Spleen (tissue), 11 donors: ENCODE data around the gene SAMD14. TPM values are rescaled to one million over a fixed set of nuclear protein-coding genes. Genes with fewer than 3 reads are reported as not detected.

Experiments used
- DNase-seq: peaks from one replicate; pipeline ENCODE4 v3.0.0-alpha.2; 2020
- H3K27ac ChIP-seq, 8 donors: fragments of 200-600 bp; sonication (generic) in 7 of 8; 1 replicate in 4 of 8; 2 replicates in 4 of 8; pipeline versions ENCODE4 v1.5.0 to v1.8.0; 2016 to 2021; ENCODE audit warnings: inconsistent platforms in 4 of 8, mild to moderate bottlenecking in 4 of 8, moderate library complexity in 1 of 8
- H3K27me3 ChIP-seq, 7 donors: fragments of 200-600 bp; sonication (generic) in 6 of 7; replicated peaks in 1 of 7; 1 replicate in 4 of 7; 2 replicates in 3 of 7; pipeline versions ENCODE4 v1.5.0 to v1.8.0; 2016 to 2021; ENCODE audit warnings: inconsistent platforms in 3 of 7, mild to moderate bottlenecking in 1 of 7
- H3K36me3 ChIP-seq, 6 donors: fragments of 200-600 bp; sonication (generic) in 5 of 6; 1 replicate in 4 of 6; 2 replicates in 2 of 6; pipeline versions ENCODE4 v1.5.0 to v1.8.0; 2016 to 2021; ENCODE audit warnings: inconsistent platforms in 2 of 6
- H3K4me1 ChIP-seq, 6 donors: fragments of 200-600 bp; sonication (generic) in 5 of 6; 1 replicate in 3 of 6; 2 replicates in 3 of 6; pipeline versions ENCODE4 v1.5.0 to v1.8.0; 2016 to 2021; ENCODE audit warnings: inconsistent platforms in 3 of 6
- H3K4me3 ChIP-seq, 8 donors: fragments of 200-600 bp; sonication (generic) in 7 of 8; 1 replicate in 4 of 8; 2 replicates in 4 of 8; pipeline versions ENCODE4 v1.5.0 to v1.8.0; 2016 to 2021; ENCODE audit warnings: inconsistent platforms in 4 of 8, mild to moderate bottlenecking in 4 of 8, moderate library complexity in 2 of 8
- H3K9me3 ChIP-seq, 8 donors: fragments of 200-600 bp; sonication (generic) in 7 of 8; 1 replicate in 4 of 8; 2 replicates in 4 of 8; pipeline versions ENCODE4 v1.5.0 to v1.8.0; 2016 to 2021; ENCODE audit warnings: inconsistent platforms in 4 of 8
- POLR2A ChIP-seq, 3 donors: fragments of 450-650 bp; IDR thresholded peaks; one replicate each; pipeline ENCODE4 v1.5.1; 2017; ENCODE audit warnings: antibody characterized with exemption in 3 of 3, mild to moderate bottlenecking in 1 of 3
- POLR2AphosphoS5 ChIP-seq, 3 donors: sonication (generic); formaldehyde crosslinking; IDR thresholded peaks; one replicate each; pipeline ENCODE4 v1.5.1; 2017; ENCODE audit warnings: antibody characterized with exemption in 3 of 3
- WGBS, 5 donors: extraction: QIAGEN DNeasy Blood & Tissue Kit in 3 of 5; methylation state at CpG; one replicate each; pipeline versions ENCODE4 v1.1.5 to v1.1.7; 2013 to 2018; 5-methylcytosine and 5-hydroxymethylcytosine counted together
- intact Hi-C: fragments of 100-400 bp; cut with DNase I; formaldehyde crosslinking; loops from one replicate; pipeline ENCODE4 v1.15.0; 2023; ENCODE audit warnings: low total_unique reads
- polyA plus RNA-seq, 3 donors: library from polyadenylated mRNA; stranded (reverse); fragments of 200-250 nt; gene quantifications; one replicate each; pipeline ENCODE4 v1.2.1, GENCODE V29; 2013
- total RNA-seq, 7 donors: library from RNA; depleted of rRNA in 3 of 7; stranded (reverse); fragments of >200 nt in 3 of 7; fragmentation: NEBNext Ultra II Directional in 4 of 7; extraction: Animal tissue kit (Norgen Biotek cat#: 25700) in 4 of 7; gene quantifications; one replicate each; pipeline versions ENCODE4 v1.1.0 to v1.2.1, GENCODE V29; 2016 to 2021
- TF ChIP-seq, protein P1 (sequence below), 11 experiments: fragments of 200-600 bp in 7 of 11; fragments of 450-650 bp in 4 of 11; sonication (generic) in 4 of 11; IDR thresholded peaks in 8 of 11; conservative IDR thresholded peaks in 3 of 11; 1 replicate in 7 of 11; 2 replicates in 4 of 11; pipeline versions ENCODE4 v1.4.0 to v1.8.0; 2016 to 2021; ENCODE audit warnings: antibody characterized with exemption in 11 of 11, inconsistent platforms in 4 of 11, mild to moderate bottlenecking in 1 of 11
- donor health status: healthy with polysubstance abuse.
- donor health status: DM: no; HTN: no; CAD: no; lungs with moderate emphysema.
- donor health status: DM: no; HTN: no; CAD: no.
- donor health status: Bipolar disorder and iron deficiency.
- donor health status: healthy.
- donor health status: DM: no; HTN: no; CAD: no.
- donor health status: DM: yes; HTN: yes; CAD: no.

The SAMD14 gene
- total and polyA plus RNA-seq, 10 donors = 1.1 to 7.5 (median 2.1) TPM

DNA sequence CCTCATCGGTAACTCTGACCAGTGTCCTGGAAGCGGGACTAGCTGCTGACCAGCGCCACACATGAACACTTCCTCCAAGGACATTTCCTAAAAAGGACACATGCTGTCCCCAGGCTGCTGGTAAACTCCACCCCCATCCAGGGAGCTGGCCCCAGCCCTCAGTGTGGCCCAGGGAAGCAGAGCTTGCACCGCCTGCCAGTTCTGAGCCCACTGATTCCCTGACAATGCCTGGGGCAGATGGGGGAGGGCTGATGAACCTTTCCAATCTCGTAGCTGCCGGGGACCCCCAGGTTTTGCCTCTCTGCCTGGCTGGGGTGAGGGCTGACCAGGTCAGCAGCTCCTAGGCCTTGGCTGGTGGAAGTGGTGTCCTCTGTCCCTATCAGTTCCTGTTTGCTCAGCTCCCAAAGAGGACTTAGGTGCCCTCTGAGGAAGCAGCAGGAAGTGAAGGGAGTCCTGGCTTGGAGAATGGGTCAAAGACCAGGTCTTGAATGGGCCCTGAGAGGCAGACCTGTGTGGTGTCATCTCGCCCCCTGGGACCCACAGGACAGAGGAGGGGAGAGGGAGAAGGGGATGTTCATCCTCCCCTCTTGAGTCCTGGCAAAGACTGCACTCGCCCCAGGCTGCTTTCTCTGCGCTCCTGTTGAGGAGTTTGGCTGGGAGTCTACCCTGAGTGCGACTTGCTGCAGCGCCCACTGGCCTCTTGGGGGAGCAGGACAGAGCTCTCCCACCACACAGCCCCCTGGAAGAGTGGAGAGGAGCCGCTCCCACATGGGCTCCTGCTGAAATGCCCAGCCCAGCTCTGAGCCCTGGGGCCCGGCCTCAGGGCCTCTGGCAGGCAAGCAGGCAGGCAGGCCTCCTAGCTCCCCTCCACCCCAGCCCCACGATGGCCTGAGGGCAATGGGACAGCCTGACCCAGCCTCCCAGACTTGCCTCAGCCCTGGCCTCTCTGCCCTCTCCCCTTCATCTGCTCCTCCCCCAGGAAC lies 18.0 kb downstream of the SAMD14 start:
- no peak for DNase-seq
- peaks cover 0 to 32% (median 7%) of the 10 kb centered on the region in 7 donors for H3K27me3 ChIP-seq
- H3K4me1 ChIP-seq = peaks cover 3 to 50% (median 24%) of the 10 kb centered on the region in 6 donors
- H3K4me3 ChIP-seq = no peak overlapping the region
- H3K27ac ChIP-seq = peak overlapping the region; percentile 48 to 86 (median 77)
- 54 to 75% (median 69%) methylated on average over 8 to 14 of the region's 14 CpGs for WGBS, 5 donors
- TF ChIP-seq POLR2A (IDR thresholded peaks at IDR 0.05) (no peak), POLR2AphosphoS5 (IDR thresholded peaks at IDR 0.05) (peak; percentile 47 to 74 (median 66))
- TF ChIP-seq, protein P1, sequence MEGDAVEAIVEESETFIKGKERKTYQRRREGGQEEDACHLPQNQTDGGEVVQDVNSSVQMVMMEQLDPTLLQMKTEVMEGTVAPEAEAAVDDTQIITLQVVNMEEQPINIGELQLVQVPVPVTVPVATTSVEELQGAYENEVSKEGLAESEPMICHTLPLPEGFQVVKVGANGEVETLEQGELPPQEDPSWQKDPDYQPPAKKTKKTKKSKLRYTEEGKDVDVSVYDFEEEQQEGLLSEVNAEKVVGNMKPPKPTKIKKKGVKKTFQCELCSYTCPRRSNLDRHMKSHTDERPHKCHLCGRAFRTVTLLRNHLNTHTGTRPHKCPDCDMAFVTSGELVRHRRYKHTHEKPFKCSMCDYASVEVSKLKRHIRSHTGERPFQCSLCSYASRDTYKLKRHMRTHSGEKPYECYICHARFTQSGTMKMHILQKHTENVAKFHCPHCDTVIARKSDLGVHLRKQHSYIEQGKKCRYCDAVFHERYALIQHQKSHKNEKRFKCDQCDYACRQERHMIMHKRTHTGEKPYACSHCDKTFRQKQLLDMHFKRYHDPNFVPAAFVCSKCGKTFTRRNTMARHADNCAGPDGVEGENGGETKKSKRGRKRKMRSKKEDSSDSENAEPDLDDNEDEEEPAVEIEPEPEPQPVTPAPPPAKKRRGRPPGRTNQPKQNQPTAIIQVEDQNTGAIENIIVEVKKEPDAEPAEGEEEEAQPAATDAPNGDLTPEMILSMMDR (IDR thresholded peaks at IDR 0.05 in 8 of 11, conservative IDR thresholded peaks at IDR 0.05 in 3 of 11) = no peak
- intact Hi-C loops = loop anchor here (10.0 kb wide), 1 partner anchor 183 kb away; no protein-coding TSS in a partner anchor
- peaks cover 0 to 43% (median 30%) of the 10 kb centered on the region in 6 donors for H3K36me3 ChIP-seq
- no peaks in the 10 kb centered on the region for H3K9me3 ChIP-seq

DNA sequence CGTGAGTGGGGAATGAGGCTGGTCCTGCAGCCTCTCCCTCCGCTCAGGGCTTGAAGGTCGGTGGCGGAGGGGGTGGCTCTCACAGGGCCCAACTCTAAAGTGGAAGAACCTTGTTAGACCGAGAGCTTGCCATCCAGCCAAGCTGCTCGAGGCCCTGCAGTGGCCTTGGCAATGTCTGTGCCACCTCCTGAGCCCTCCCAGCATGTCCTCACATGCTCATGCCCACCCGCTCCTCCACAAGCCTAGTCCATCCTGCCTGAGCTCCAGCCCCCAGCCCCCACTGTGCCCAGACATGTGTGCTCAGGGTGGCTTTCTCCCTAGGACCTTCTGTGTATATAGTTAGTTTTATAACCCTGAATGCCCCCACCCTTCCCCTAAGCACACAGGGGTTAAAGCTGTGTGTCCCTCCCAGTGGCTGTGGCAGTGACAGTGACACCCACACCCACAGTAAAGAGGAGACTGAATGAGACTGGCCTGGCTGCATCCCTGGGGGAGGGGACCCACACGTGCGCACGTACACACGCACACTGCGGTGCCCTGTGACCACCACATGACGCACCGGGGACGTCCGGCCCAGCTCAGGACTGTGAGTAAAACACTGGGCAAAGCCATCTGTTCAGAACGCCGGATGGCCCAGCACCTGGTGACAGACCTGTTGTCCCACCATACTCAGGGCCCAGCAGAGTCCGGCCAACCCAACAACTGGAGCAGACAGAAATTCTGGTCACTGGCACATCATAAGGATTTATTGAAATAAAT lies 19.2 kb downstream of the SAMD14 start:
- 78 to 89% (median 83%) methylated on average over 17 to 19 of the region's 19 CpGs for WGBS, 5 donors
- no peak for DNase-seq
- Histone ChIP-seq H3K4me1 (peaks cover 3 to 41% (median 21%) of the 10 kb centered on the region in 6 donors), H3K27me3 (peaks cover 0 to 20% (median 4%) of the 10 kb centered on the region in 7 donors), H3K9me3 (no peaks in the 10 kb centered on the region), H3K36me3 (peaks cover 0 to 55% (median 40%) of the 10 kb centered on the region in 6 donors), H3K4me3 (no peak overlapping the region), H3K27ac (peak overlapping the region in 7 of 8 donors; percentile 72 to 86 (median 80))
- intact Hi-C loops = loop anchor here (10.0 kb wide), 1 partner anchor 184 kb away; no protein-coding TSS in a partner anchor
- TF ChIP-seq POLR2AphosphoS5 (IDR thresholded peaks at IDR 0.05) (peak in 1 of 3 donors; percentile 10), POLR2A (IDR thresholded peaks at IDR 0.05) (no peak)
- TF ChIP-seq, protein P1 (IDR thresholded peaks at IDR 0.05 in 8 of 11, conservative IDR thresholded peaks at IDR 0.05 in 3 of 11) = no peak

DNA sequence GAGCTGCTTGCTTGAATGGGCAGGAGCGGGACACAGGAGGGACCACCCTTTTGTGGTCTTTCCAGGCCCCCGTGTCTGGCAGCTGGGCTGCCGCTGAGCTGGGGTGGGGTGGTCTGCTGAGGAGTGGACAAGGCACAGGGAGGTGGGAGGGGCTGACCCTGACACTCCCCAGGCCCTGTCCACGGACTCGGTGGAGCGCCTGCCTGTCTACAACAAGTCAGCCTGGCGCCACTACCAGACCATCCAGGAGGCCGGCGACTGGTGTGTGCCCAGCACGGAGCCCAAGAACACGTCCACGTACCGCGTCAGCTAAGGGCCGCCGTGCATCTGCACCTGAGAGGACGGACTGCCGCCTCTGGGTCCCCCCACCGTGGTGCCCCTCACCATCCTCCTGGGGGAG lies 20.2 kb downstream of the SAMD14 start:
- peak in 1 of 3 donors; percentile 14 for TF ChIP-seq POLR2AphosphoS5 (IDR thresholded peaks at IDR 0.05)
- no peak for TF ChIP-seq POLR2A (IDR thresholded peaks at IDR 0.05)
- TF ChIP-seq, protein P1 (IDR thresholded peaks at IDR 0.05 in 8 of 11, conservative IDR thresholded peaks at IDR 0.05 in 3 of 11) = no peak
- no peak for DNase-seq
- Histone ChIP-seq H3K4me3 (no peak overlapping the region), H3K9me3 (no peaks in the 10 kb centered on the region), H3K27me3 (peaks cover 0 to 10% (median 0%) of the 10 kb centered on the region in 7 donors), H3K27ac (peak overlapping the region in 2 of 8 donors; percentile 8 to 81), H3K36me3 (peaks cover 0 to 64% (median 44%) of the 10 kb centered on the region in 6 donors), H3K4me1 (peaks cover 3 to 34% (median 19%) of the 10 kb centered on the region in 6 donors)
- intact Hi-C loops = loop anchor here (10.0 kb wide), 1 partner anchor 185 kb away; no protein-coding TSS in a partner anchor
- 74 to 95% (median 91%) methylated on average over 7 to 19 of the region's 19 CpGs for WGBS, 5 donors
